NCI-H1436 treated with DMSO at 0.1 percent for 48 hours (cell line): ENCODE data around the gene CGNL1.

Source experiments
- DNase-seq: peaks from one replicate; lab custom pipeline; 2025; lab: John Stamatoyannopoulos, UW

CGNL1 gene

DNA sequence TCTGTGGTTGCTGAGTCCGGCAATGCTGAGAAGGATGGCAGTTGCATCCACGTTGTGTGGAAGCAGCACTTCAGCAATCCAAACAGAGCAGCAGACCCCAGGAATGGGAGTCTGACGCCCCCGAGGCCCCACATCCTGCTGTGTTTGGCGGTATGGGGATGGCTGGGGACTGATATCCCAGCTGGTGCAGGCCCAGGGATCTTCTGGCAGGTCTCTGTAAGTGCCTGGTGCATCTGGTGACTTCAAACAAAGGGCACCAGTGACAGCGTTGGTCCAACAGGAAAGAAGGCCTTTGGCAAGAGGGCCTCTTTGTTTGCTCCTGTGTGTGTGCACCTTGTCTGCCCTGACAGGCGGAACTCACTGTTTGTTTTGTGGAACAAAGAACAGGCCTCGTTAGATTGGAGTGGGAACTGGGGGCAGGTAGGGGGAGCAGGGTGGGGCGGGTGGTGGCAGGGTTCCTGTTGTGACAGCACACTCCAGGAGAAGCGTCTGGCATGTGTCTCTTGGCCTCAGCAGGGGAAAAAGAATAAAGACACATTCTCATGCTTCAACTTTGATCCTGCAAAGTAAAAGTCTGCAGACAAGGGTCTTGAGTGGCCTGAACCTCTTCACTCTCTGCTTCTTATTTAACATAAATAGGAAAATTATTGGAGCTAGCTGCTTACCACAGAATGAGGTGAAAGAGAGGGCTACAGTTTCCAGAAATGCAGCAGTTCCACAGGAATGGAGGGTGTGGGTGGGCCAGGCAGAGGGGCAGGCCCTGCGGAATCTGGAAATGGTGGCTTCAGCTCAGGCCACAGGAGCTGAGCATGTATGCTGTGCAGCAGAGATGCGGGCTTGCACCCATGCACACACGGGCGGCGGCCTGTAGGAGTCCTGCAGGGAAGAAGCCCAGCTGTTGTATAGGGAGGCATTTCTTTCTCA is 120.9 kb downstream of the CGNL1 start:
- peak; percentile 66 for DNase-seq

- DNase-seq = no peak
These were observed 124.0 kb downstream of the CGNL1 start for GRCh38 chr15:57500256-57500655.

GRCh38 chr15:57500979-57501576 is 124.8 kb downstream of the CGNL1 start:
- DNase-seq = no peak

DNA sequence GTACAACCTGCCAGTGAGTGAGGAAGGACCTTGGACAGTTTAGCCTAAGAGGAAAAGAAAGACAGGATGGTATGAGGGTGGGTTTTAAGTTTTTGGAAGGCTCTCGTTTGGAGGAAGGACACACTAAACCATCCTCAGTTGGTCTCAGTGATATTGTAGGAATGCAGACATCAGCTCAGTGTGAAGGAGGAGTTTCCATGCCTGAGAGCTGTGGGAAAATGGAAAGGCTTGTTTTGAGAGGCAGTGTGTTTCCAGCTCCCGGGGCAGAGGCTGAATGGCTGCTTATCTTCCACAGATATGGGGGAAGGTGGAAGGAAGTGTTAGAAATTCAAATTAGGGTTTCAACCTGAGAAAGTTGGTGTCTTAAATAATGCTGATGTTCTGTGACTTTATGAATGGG is 125.8 kb downstream of the CGNL1 start:
- DNase-seq = no peak

DNA sequence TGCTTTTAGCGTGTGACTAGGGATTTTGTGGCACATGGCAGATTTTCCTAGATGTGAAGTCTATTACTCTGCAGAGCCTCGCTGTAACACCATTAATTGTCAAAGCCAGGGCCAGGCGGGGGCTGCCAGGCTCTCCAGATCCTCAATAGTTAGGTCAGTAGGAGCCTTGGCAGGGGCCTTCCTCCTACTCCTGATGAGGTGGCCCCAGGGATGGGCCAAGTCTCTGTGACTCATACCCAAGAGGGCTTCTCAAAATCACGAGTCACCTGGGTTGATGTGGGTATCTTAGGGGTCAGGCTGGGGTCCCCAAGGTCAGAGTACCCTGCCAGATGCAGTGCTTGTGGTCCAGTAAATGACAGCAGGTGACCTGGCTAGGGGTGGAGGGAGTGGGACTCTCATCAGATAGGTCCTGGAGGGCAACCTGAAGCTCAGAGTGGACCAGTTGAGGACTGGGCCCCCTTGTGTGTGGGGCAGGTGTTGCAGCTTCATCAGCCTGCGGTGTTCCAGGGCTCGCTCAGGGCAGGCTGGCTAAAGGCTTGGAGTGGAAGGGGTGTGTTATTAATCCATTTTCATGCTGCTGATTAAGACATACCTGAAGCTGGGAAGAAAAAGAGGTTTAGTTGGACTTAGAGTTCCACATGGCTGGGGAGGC is 126.9 kb downstream of the CGNL1 start:
- DNase-seq = no peak

DNA sequence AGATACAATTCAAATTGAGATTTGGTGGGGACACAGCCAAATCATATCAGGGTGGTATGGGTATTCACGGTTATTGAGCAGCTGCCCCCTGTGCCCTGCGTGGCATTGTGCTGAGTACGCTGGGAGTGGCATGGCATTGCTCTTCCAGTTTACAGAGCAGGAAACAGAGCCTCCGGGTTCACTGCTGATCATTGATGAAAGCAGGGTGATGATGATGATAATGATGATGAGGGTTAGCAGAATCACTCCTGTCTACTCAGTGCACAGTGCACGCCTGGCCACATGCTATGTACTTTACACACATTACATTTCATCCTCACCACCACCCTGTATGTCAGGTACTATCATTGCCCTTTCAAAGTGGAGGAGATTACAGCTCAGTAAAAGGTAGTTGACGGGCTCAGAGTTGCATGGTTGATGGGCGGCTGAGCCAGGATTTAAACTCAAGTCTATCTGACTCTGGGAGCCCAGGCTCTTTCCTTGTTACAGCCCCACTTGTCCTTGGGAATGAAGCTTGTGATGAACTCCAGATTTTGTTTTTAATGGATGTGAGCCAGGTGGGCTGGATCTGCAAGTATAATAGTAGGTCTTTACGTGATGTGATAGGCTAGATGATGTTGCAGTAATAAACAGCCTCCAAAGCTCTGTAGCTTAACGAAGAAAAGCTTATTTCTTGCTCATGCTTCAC is 127.8 kb downstream of the CGNL1 start:
- DNase-seq = no peak

DNA sequence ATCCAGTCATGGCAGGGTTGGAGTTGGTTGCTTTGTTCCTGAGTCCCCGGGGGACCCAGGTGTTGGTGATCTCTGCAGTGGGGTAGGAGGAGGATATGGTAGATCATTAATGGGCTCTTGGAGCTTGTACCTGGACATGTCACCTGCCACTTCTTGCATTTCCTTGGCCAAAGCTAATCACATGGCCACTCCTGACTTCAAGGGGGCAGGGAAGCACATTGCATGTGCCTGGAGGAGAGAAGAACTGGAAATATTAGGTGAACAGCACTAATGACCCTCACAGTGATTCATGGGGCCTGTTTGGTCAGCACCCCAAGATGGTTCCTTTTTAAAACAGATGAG is 128.3 kb downstream of the CGNL1 start:
- DNase-seq = no peak

GRCh38 chr15:57505056-57505715 is 128.9 kb downstream of the CGNL1 start:
- DNase-seq = no peak

GRCh38 chr15:57505949-57506391 is 129.7 kb downstream of the CGNL1 start:
- no peak for DNase-seq

GRCh38 chr15:57506422-57506821 is 130.1 kb downstream of the CGNL1 start:
- no peak for DNase-seq

DNA sequence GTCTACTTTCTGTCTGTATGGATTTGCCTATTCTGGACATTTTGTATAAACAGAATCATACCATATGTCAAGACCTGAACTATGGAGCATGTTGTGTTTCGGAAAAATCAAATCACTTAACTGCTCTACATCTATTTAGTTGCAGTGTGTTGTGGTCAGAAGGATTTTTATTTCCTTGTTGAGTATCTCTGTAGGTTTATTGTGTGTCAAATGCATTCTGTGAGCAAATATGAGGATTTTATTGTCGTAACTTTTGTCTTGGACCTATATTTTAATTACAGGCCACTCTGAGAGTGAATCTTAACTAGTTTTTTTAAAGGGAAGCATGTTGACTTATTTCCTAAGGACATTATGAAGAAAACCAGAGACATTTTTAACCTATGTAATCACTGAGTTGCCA is 130.8 kb downstream of the CGNL1 start:
- DNase-seq = no peak

DNA sequence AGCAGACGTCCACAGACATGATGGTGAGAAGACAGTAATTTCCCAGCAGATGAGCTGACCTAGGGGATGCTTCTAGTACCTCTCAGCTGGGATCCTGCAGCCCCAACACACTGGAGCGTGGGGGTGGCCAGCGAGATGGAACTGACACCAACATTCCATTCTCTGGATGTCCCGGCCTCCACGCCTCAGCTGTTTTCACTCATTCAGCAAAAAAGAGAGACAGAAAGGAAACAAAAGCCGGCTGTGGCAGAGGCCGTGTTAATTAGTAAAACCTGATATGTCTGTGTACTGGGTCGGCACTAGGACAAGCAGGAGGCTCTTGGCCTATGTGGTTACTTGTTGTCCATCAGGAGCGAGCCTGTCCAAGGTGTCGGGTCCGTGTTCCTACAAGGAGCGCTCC is 132.8 kb downstream of the CGNL1 start:
- DNase-seq = no peak

DNA sequence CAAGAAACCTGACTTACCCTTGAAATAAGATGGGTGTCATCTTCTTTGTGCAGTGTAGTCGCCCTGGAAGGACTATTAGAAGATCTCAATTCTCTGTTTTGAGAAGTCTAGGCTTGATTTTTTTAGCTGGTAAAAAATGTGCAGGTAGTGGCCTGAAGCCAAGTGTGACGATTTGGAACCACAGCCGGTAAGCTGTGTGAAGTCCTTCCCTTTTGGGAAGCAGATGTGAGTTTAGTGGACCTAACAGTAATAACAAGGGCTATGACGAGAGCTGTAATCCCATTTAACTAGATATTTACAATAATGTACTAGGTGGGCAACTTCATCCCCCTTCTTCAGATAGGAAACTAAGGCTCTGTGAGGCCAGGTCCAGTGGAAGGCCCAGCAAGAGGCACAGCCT is 133.7 kb downstream of the CGNL1 start:
- DNase-seq = no peak

- DNase-seq = no peak
These were observed 134.3 kb downstream of the CGNL1 start for GRCh38 chr15:57510647-57511046.

GRCh38 chr15:57516327-57517029 is 140.2 kb downstream of the CGNL1 start:
- DNase-seq = no peak

- no peak for DNase-seq
These were observed 140.8 kb downstream of the CGNL1 start for GRCh38 chr15:57517030-57517671.

DNA sequence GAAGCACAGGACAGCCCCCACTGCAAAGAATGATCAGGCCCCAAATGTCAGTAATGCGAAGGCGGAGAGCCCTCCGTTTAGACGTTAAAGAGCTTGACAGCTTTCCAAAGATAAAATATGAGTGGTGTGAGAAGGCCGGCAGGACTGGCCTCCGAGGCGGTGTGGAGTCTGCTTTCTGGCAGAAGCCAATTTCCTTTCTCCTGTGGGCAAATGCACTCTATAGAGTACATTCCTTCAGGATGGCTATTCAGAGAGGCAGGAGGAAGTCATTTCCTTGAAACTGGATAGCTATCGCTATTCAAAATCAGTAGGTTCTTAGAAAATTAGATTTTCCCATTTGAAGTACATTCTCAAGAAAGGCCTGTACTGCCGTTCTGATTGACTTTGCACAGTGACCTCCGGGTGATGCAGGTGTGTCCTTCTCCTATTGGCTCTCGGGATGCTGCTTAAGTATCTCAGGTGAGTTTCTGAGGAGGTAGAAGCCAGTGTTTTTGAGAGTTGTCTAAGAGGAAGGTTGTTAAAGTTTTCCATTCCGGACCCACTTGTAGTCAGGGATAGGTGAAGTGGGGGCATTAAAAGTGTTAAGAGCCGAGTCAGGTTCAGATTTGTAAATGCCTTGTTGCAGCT is 142.6 kb downstream of the CGNL1 start:
- no peak for DNase-seq

- no peak for DNase-seq
These were observed 143.5 kb downstream of the CGNL1 start for GRCh38 chr15:57519806-57520205.

DNA sequence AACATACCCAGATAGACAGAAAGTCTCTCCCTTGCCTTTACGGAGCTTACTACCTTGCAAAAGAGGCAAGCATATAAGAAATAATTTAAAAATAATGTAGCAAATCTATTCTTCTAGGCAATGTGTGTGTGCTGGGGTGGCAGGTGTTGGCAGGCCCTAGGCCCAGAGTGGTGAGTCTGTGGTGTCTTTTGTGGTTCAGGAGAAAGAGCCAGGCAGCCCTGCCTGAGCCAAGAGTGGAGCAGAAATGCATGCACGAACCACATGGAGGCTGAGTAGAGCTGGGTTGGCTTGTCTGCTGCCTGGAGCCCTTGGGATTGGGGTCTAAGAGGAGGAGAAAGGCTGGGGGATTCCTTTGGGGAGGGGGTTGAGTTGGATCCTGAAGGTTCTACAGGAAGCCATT is 145.2 kb downstream of the CGNL1 start:
- no peak for DNase-seq

- DNase-seq = no peak
These were observed 145.8 kb downstream of the CGNL1 start for GRCh38 chr15:57522148-57522547.
